ENCODE data around the gene POP4. TPM values are rescaled to one million over a fixed set of nuclear protein-coding genes. Genes with fewer than 3 reads are reported as not detected.

Gene POP4
- total and polyA plus RNA-seq, 2 of the 8 experiments (the other 6 are each of a cell fraction or from before 2014, with no cell fraction given) = 29.1 to 41.5 TPM

DNA sequence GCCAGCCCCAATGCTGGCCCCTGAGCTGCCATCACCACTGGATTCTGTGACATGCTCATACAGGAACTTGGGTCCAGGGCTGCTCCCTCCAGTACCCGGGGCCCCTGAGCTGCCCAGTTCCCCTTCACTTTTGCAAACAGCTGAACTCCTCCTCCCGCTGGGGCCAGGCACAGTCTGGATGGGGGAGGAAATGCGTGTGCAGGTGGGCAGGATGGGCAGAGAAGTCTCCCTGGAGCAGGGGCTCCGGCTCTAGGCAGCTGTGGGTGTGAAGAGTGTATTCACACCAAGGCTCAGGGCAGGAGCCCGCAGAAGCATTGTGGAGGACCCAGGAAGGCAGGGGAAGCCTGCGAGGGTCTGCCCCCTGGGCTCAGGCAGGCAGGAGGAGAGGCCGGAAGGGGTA lies 12.4 kb downstream of the POP4 start:
- H3K27ac ChIP-seq (ENCODE audit: low read depth, low read length) = no peak overlapping the region
- H3K27me3 ChIP-seq (replicated peaks in 1 of 4; ENCODE audit: control insufficient read depth in 3 of 4, extremely low read depth in 1 of 4, insufficient read depth in 3 of 4, low read length in 3 of 4) = peaks cover 0 to 2% (median 0%) of the 10 kb centered on the region in 4 experiments; a peak in 2 of 7 replicates
- H3K23ac ChIP-seq (ENCODE audit: insufficient read length) = no peak overlapping the region
- H3K36me3 ChIP-seq (ENCODE audit: control insufficient read depth in 2 of 4, insufficient read depth in 4 of 4, low read length in 3 of 4) = peaks cover 0 to 11% (median 4%) of the 10 kb centered on the region in 4 experiments; a peak in 5 of 8 replicates
- H3K9me3 ChIP-seq (ENCODE audit: insufficient read depth in 2 of 2, low read depth in 1 of 2, low read length in 1 of 2) = no peaks in the 10 kb centered on the region
- no peak overlapping the region for H3K4me3 ChIP-seq (ENCODE audit: extremely low read depth in 1 of 4, insufficient read depth in 2 of 4, low read depth in 3 of 4, low read length in 4 of 4)
- H2AK5ac ChIP-seq (ENCODE audit: low read depth, low read length) = no peak overlapping the region
- no peak overlapping the region for H2BK120ac ChIP-seq (replicated peaks; ENCODE audit: low read depth, low read length)
- H4K20me1 ChIP-seq (replicated peaks in 1 of 2; ENCODE audit: control insufficient read depth in 1 of 2, insufficient read depth in 2 of 2, low read length in 2 of 2) = no peaks in the 10 kb centered on the region
- no peak overlapping the region for H3K4ac ChIP-seq (replicated peaks; ENCODE audit: insufficient read length, low read depth, low read length)
- no peak overlapping the region for H3K9ac ChIP-seq (replicated peaks in 1 of 4; ENCODE audit: extremely low read depth in 1 of 4, low read depth in 3 of 4, low read length in 3 of 4)
- no peaks in the 10 kb centered on the region for H3K79me2 ChIP-seq (ENCODE audit: control insufficient read depth in 1 of 2, insufficient read depth in 2 of 2, low read length in 2 of 2)
- no peak overlapping the region for H4K8ac ChIP-seq (ENCODE audit: extremely low read depth, insufficient read depth, low read length)
- H2BK5ac ChIP-seq (ENCODE audit: low read depth, low read length) = no peak overlapping the region
- H2BK12ac ChIP-seq (ENCODE audit: low read depth, low read length) = no peak overlapping the region
- H3K14ac ChIP-seq (ENCODE audit: insufficient read length) = no peak overlapping the region
- no peak overlapping the region for H2BK20ac ChIP-seq (ENCODE audit: low read length)
- no peaks in the 10 kb centered on the region for H3K79me1 ChIP-seq (ENCODE audit: low read depth, low read length)
- CTCF ChIA-PET (ENCODE audit: partially characterized antibody) = interaction anchor here (1.5 to 12.2 kb wide), 6 partner anchors 8 to 76 kb away, joined by 3 to 109 read pairs (median 8); partner anchors contain the start of gene POP4
- H3K4me1 ChIP-seq (replicated peaks in 1 of 4; ENCODE audit: control insufficient read depth in 3 of 4, insufficient read depth in 4 of 4, low read length in 3 of 4) = peaks cover 0 to 2% (median 0%) of the 10 kb centered on the region in 4 experiments; a peak in 1 of 7 replicates
- H3K23me2 ChIP-seq (ENCODE audit: low read depth, low read length) = no peaks in the 10 kb centered on the region
- no peak overlapping the region for H2AFZ ChIP-seq (ENCODE audit: low read length)
- H3K18ac ChIP-seq (ENCODE audit: extremely low read depth, low read length) = no peak overlapping the region
- no peak overlapping the region for H2BK15ac ChIP-seq (ENCODE audit: low read length)
- POLR2A ChIA-PET (ENCODE audit: partially characterized antibody) = interaction anchor here (1.2 to 2.6 kb wide), 2 partner anchors 9 to 12 kb away, joined by 3 to 12 read pairs; partner anchors contain the start of gene POP4
- H3K56ac ChIP-seq (replicated peaks; ENCODE audit: insufficient read length, low read depth, low read length) = no peak overlapping the region
- FAIRE-seq = no peak
- no peak overlapping the region for H3K4me2 ChIP-seq (ENCODE audit: insufficient read depth in 1 of 2, low read depth in 2 of 2, low read length in 2 of 2)
- no peak overlapping the region for H4K91ac ChIP-seq (replicated peaks; ENCODE audit: insufficient read length, low read length)
- 88% methylated on average over 7 of the region's 7 CpGs; no CpG with 5 or more reads in 1 of the 2 experiments for WGBS, 2 experiments (ENCODE audit: extremely low coverage in 1 of 2, insufficient coverage in 1 of 2, insufficient read length in 1 of 2, insufficient replicate concordance in 2 of 2, low coverage in 1 of 2, low lambda C conversion rate in 2 of 2, missing lambda C conversion rate in 1 of 2)
- H4K5ac ChIP-seq (ENCODE audit: insufficient read length, low read depth, low read length) = no peak overlapping the region
- DNase-seq (ENCODE audit: low read depth in 1 of 2, low spot score in 2 of 2) = no peak
